GM12873 (cell line): ENCODE results near the gene CNTN5.

Experiments
- TF ChIP-seq, protein P1 (sequence below): IDR thresholded peaks from 2 replicates; pipeline ENCODE4 v1.5.1; 2012; ENCODE audit warnings: low read depth, mild to moderate bottlenecking, moderate library complexity, low read length, control low read depth; ENCODE audit not compliant: insufficient read depth; ENCODE audit errors: missing control alignments

CNTN5 gene

GRCh38 chr11:99742501-99742900 lies 721.8 kb downstream of the CNTN5 start:
- TF ChIP-seq, protein P1, sequence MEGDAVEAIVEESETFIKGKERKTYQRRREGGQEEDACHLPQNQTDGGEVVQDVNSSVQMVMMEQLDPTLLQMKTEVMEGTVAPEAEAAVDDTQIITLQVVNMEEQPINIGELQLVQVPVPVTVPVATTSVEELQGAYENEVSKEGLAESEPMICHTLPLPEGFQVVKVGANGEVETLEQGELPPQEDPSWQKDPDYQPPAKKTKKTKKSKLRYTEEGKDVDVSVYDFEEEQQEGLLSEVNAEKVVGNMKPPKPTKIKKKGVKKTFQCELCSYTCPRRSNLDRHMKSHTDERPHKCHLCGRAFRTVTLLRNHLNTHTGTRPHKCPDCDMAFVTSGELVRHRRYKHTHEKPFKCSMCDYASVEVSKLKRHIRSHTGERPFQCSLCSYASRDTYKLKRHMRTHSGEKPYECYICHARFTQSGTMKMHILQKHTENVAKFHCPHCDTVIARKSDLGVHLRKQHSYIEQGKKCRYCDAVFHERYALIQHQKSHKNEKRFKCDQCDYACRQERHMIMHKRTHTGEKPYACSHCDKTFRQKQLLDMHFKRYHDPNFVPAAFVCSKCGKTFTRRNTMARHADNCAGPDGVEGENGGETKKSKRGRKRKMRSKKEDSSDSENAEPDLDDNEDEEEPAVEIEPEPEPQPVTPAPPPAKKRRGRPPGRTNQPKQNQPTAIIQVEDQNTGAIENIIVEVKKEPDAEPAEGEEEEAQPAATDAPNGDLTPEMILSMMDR: no peak

GRCh38 chr11:99759787-99760186 lies 739.0 kb downstream of the CNTN5 start:
- TF ChIP-seq, protein P1: no peak

DNA sequence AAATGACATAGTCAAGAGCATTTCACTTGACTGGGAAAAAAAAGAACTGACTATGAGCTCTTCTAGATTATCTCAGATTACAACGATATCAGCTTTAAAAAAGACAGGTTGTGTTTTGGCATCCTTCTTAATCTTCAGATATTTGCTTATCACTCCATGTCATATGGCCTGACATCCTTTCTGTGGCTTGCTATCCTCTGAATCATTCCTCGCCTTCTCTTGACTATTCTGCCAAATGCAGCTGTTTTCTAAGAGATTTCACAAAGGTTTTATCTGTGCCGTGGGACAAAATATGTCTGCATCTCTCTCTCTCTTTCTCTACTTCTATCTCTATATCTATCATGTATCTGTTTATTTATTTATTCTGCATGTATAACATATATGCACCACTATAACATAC lies 746.1 kb downstream of the CNTN5 start:
- TF ChIP-seq, protein P1: no peak

GRCh38 chr11:99773646-99774045 lies 752.9 kb downstream of the CNTN5 start:
- TF ChIP-seq, protein P1: no peak

DNA sequence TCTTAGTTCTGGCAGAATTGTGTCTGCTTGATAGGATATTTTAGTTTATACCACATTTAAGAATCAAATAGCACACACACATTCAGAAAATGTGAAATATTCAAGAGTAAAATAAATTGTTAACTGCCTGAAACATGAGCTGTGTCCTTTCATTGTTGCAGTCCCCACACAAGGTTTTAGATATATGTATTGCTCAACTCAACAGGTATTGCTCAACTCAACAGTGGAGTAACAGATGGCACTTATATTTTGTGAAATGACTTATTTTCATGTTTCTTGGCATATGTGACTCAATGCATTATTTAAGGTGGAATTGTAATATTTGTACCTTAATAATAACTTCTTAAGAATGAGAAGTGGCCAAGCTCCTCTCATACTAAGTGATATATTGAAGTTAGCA lies 760.3 kb downstream of the CNTN5 start:
- TF ChIP-seq, protein P1: no peak

- TF ChIP-seq, protein P1: no peak
These were observed 770.6 kb downstream of the CNTN5 start for GRCh38 chr11:99791354-99791753.

DNA sequence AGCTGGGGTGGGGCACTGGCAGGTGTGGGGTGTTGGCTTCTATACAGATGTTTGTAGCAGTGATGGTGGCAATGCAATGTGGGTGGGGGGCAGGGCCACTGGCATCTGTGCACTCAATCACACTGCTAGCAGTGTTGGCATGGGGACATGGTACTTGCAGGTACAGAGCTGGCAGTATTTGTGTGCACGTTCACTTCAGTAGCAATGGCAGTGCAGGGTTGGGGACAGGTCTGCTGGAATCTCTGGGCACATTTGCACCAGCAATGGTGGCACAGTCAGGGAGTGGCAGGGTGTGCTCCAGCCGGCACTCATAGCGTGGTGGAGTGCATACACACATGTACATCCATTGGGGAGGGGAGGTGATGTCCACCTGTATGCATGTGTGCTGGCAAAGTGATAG lies 775.2 kb downstream of the CNTN5 start:
- TF ChIP-seq, protein P1: no peak

DNA sequence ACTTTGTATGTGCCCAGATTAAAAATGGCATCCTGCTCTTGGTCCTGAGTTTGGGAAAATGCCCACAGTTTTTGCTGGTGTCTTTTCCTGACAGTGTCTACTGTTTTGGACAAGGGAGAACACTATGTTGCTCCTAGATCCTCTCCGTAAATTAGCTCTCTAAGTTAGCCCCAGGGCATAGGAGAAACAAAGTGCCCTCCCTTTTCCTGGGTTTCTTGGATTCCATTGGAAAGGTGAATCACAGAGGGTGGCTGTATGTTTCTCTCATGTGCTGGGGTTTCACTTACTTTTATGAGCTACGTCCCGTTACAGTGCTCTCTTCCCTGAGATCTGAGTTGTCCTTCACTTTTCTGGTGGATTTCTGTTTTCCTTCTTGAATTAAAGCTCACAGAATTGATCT lies 782.8 kb downstream of the CNTN5 start:
- TF ChIP-seq, protein P1: no peak
